Cerebellar cortex (tissue), 1 donor: ENCODE results near the gene AGXT.

Experiments used
- DNase-seq: peaks from one replicate; pipeline ENCODE4 v3.0.0-alpha.2; 2015; ENCODE audit warnings: low spot score

The AGXT gene

DNA sequence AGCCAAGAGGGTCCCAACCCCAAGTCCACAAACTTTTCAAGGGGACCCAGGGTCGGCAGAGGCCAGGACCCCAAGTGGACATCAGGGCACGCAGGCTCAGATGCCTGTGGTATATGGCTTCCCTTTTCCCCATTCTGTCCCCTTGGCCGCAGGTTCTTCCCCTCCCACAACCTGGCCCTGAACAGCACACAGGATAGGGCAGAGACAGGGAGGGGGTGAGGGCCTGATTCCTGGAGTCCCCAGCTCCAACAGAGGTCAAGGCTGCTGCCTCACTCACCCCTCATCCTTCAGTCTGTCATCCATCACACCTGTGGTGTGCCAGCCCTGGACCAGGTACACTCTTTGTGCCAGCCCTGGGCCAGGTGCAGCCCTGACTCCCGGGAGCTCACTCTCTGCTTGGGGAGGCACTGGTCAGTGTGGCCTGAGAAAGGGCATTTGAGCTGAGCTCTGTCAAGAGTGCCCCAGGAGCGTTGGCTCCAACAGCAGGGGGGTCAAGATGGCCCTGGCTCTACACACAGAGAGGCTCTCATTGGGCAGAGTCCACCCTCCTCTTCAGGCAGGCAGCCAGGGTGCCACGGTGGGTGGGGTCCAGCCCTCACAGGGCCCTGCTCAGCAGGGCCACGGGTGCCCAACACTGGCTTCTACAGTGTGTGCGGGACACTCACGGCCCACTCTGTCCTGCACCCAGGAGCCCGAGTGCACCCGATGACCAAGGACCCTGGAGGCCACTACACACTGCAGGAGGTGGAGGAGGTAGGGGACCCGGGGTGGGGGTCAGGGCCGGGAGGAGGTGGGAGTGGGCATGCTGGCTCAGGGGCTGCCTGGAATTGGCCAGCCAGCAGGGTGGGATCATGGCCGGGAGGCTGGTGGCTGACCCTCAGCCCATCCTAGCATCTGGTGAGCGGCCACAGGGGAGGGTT, 1.6 kb downstream of the AGXT start:
- no peak for DNase-seq

DNA sequence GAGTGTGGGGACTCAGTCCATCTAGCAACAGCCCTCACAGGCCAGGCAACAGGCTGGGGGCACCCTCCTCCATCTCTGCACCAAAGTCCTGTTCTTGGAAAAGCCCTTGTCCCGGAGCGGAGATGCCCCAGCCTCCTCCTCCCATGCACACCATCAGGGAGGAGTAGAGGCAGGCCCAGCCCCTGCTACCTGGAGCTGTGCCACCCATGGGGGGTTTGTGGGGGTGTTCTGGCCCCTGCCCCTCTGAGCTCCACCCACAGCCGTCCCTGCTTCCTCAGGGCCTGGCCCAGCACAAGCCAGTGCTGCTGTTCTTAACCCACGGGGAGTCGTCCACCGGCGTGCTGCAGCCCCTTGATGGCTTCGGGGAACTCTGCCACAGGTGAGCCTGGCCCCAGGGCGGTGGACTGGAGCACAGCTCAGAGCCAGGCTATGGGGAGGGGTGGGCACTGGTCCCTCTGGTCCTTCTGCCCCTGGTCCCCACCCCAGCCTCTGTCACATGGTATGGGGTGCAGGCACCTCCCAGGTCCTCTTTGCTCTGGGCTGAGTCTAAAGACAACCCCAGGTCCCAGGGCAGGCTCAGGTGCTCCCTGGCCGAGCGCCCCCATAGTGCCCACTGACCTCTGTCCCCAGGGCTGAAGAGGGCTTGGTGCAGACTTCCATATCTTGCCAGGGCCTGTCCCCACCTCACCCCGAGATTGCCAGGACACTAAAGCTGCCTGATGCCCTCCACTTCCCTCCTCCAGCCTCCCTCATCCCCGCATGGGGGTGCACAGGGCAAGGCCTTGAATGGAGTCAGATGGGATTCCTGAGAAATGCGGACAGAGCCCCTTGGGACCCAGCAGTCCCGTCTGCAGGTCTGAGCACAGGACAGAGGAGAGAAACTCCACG, 2.7 kb downstream of the AGXT start:
- no peak for DNase-seq

DNA sequence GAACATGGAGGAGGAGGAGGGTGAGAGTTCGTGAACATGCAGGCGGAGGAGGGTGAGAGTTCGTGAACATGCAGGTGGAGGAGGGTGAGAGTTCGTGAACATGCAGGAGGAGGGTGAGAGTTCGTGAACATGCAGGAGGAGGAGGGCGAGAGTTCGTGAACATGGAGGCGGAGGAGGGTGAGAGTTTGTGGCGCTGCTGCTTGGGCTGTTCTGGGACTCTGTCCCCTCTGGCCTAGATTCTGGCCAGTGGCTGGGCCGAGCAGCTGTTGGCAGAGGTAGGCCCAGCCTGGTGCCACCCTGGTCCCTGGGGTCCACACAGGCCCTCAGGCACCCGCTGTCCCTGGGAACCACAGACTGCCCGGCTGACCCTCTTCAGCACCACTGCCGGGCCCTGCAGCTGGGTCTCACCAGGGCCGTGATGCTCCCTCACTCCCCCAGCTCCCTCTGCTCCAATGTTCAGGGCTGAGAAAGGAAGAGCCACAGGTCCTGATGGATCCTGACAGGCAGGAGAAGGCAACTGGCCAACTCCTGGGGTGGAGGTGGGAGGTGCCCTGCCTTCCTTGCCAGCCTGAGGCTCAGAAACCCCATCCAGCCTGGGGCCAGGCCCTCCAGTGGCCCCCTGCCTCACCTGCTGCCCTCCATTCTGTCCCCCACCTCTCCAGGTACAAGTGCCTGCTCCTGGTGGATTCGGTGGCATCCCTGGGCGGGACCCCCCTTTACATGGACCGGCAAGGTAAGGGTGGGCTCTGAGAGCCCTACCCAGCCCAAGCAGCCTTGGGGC, 3.9 kb downstream of the AGXT start:
- no peak for DNase-seq

DNA sequence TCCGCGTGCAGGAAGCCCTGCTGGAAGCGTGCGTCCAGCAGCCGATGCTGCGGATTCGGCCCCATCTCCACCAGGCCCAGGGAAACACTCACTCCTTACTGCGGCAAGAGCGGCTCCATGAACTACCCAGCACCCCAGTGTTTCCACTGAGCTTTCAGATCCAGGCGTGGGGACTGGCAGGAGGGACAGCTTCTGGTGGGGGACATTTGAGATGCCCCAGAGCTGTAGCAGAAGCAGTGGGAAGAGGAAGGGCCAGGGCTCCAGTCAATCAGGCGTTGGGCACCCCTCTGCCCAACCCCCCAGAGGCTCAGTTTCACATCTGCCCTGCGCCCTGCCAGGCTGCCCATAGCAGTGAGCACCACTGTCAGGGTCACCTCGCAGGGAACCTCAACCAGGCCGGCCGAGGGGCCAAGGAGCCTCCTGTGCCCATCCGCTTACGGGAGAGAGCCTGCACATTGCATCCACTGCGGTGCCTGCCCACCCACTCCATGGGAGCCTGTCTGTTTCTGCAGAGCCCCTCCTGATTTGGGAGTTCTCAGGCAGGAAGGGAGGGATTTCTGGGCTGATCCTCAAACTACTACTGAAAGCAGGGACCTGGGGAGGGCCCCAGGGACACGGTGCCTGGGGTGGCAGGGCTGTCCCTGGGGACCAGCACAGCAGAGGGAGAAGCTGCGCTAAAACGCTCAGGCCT, 4.6 kb downstream of the AGXT start:
- no peak for DNase-seq

DNA sequence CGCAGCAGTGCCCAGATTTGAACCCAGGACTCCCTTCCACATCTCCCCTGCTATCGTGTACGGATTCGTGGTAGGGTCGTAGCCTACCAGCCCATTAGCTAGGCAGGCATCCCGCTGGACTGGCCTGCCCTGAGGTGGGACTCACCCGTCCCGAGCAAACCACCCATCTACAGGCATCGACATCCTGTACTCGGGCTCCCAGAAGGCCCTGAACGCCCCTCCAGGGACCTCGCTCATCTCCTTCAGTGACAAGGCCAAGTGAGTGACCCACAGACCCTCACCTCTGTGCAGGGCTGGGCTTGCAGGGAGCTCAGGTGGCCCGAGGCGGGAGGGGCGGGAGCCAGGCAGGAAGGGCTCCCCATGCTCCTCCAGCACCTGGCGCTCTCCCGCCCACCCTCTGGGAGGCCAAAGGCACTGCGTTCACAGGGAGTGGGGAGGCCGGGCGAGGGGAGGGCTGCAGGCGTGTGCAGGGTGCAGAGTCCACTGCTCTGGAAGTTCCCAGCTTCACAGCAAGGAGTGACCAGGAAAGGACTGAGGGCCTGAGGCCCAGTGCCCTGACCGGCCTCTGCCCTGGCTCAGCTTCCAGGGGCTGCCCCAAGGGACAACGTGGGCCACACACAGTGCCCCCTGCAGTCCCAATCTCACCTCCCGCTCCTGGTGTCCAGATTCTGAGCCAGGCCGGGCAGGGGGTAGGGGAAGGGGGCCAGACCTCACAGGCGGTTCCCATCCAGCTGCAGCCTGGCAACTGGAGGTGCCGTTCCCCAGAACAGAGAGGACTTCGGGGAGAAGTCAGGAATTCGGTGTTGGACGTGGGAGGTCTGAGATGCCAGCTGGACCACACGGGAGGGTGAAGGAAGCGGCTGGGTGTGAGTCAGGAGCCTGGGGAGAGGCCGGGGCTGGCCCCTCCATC, 5.4 kb downstream of the AGXT start:
- DNase-seq: no peak

DNA sequence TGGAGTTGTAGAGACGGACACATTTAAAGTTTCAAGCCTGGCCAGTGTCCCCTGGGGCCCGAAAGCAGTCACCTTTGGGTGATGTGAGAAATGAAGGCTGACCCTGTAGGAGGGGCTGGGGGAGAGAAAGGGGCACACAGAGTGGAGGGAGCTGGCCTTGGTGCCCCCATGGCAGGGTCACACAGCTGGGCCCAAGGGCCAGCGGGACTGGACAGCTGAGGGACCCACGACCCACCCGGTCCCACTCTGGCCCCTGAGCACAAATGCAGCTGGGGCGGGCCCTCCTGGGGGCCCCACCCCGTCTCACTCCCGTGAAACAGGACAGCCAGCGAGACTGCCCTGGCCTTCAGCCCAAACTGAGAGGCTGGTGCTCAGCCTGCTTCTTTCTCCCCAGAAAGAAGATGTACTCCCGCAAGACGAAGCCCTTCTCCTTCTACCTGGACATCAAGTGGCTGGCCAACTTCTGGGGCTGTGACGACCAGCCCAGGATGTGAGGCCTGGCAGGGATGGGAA, 6.1 kb downstream of the AGXT start:
- DNase-seq: no peak

DNA sequence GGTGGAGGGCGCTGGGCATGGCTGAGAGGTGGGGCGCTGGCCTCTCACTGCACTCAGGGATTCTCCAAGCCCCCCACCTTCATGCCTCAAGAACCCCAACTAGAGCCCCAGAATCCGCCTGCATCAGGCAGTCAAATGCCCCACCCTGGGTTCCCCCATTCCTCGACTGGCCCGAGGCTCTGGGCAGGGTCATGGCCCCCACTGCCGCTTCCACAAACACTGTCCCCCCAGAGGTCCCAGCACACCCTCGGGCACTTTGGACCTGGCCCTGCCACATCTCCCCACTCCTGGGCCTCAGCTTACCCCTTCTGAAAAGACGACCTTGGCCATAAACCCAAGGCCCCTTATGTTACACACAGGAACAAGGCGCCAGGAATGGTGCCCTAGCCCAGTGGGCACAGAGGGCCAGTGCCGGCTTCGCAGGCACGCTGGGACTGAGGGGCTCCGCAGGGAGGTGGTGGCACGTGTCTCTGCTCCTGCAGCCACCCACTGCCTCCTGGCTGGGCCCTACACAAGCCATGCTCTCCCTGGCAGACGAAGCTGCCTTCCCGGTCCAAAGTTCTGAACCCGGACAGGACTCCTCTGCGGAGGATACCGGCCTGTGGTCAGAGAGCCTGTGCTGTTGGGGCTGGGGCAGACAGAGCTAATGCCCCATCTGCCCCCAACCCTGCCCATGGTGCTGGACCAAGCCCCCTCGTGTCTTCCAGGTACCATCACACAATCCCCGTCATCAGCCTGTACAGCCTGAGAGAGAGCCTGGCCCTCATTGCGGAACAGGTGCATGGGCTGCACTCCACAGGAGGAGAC, 6.8 kb downstream of the AGXT start:
- DNase-seq: no peak

DNA sequence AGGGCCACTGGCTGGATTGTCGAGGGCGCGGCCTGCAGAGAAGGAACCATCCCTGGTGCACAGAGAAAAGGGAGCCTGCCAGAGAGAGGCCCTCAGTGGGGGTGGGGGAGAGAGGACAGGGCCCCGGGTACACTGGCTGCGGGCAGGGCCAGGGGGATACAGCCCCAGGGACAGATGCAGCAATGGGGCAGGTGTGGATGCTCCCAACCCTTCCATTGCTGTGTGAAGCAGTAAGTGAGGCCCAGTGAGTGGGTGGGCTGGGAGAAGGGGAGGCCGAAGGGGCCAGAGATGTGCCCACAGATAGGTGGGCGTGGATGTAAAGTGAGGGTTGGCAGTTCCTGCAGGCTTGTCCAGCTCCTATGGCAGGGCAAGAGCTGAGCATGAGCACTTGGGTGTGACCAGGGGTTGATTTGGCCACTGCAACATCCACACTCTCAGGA, 7.4 kb downstream of the AGXT start:
- DNase-seq: no peak

DNA sequence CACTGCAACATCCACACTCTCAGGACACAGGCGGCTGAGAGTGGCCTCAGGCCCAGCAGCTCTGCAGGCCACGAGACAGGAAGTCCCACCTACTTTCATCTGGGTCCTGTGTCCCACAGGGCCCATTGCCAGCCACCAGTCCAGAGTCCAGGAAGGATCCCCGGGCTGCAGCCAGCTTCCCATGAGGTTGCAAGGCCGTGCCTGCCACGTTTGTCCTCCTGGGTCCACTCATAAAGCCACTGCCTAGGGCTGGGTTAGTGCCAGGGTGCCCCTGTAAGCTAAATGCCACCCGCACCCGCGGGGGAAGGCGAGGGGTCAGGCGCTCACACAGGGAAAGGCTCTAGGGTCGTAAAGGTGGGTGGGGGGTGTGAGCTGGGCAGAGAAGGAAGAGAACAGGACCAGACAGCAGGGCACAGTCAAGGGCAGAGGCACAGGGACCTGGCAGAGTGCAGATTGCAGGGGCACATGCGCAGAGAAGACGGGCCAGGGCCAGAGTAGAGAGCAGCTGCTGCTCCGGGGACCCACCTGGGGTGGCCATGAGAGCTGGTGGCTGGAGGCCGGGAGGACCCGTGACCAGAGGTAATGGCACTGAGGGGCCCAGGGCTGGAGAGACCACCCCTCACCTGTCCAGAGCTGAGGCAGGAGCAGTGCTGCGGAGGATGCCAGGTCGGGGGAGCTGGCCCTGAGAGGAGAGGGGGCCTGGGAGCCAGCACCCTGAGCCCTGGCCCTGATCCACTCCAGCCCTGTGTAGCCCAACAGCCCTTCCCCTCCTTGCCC, 8.0 kb downstream of the AGXT start:
- DNase-seq: no peak

DNA sequence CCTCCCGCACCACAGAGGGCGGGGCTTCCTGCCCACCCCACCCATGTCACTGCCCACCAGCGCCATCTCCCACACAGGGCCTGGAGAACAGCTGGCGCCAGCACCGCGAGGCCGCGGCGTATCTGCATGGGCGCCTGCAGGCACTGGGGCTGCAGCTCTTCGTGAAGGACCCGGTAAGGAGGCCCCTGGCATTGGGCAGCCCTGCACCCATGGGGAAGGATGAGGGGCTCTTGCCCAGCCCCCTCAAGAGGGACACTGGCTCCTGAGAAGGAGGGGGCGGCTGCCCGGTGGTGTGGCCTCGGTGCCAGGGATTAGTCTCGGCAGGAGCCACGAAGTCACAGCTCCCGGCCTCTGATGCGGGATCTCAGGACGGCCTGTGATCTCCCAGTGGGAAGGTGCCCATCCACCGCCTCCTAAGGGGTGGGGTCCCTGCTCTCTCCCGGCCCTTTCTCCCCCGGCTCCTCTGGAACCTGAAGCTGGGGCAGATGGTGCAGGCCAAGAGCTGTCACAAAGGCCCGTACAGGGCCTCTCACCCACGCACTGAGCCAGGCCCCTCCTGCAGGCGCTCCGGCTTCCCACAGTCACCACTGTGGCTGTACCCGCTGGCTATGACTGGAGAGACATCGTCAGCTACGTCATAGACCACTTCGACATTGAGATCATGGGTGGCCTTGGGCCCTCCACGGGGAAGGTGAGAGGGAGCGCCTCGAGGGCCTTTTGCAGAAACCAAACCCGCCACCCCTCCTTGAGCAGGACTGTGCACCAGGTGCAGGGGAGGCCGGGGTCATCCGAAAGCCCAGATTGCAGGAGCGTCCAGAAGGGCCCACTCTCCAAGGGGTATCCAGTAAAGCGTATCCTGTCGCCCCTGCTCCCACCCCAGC, 9.1 kb downstream of the AGXT start:
- no peak for DNase-seq

DNA sequence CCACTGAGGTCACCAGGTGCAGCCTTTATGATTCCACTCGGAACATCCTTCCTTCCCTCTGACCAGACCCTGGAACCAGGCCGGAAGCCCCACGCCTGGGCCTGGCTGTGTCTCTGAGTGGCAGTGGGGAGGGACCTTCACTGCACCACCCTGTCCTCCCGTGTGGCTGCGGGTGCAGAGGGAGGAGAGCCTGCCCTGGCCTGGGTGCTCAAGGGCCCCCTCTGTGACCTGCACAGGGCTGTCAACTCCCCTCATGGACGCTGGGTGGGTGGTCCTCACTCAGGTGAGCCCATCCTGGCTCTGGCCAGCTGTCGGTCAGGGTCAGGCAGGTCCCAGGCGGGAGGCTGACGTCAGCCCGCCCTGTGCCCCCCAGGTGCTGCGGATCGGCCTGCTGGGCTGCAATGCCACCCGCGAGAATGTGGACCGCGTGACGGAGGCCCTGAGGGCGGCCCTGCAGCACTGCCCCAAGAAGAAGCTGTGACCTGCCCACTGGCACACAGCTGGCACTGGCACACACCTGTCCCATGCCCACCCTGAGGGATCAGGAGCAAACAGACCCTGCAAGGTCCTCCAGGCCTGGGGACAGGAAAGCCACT, 9.8 kb downstream of the AGXT start:
- DNase-seq: no peak

DNA sequence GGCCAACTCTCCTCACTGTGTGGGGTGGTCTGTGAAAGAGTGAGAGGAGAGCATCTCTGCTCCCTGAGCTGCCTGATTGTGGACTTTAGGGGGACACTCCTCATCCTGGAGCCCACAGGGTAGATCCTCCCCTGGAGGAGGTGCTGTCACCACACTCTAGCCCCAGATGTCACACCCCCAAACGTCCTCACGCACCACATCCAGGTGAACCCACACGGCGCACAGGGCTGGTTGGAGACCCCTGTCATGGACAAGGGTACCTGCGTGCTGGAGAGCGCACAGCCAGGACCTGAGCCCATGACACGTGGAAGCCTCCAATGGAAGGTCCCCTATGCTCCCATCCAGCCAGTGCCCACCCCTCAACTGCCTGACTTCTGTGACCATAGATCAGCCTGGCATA, 10.5 kb downstream of the AGXT start:
- no peak for DNase-seq

DNA sequence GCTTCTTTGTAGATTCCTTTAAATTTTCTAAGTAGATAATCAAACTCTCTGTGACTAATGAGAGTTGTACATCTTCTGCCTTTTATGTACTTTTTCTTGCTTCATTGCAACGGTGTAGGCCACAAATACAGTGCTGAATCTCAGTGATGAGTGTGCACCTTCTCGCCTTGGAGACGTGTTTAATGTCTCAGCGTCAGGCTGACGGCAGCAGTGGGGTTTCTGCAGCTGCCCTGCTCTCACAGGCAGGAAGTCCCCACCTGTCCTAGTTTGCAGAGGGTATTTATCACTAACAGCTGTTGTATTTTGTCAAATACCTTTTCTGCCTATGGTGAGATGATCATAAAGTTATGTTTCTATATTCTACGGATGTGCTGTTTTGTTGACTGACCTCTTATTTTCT, 13.3 kb downstream of the AGXT start:
- DNase-seq: no peak

DNA sequence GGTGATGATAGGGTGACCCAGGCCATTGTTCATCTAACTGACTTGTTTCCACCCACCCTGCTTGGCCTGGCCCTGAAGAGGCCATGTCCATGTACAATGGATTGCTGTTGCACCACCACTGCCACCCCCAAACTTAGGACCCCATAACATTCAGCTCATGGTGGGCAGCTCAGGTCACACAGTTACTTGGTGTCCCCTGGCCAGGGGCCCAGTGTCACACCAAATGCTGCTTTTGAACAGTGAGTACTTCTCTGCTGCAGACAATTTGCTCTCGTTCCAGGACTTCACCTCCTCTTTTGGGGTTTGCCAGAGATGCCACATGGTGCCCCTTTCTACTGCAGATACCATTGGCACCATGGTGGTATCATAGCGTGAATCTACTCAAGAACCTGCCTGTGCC, 15.6 kb downstream of the AGXT start:
- DNase-seq: no peak

DNA sequence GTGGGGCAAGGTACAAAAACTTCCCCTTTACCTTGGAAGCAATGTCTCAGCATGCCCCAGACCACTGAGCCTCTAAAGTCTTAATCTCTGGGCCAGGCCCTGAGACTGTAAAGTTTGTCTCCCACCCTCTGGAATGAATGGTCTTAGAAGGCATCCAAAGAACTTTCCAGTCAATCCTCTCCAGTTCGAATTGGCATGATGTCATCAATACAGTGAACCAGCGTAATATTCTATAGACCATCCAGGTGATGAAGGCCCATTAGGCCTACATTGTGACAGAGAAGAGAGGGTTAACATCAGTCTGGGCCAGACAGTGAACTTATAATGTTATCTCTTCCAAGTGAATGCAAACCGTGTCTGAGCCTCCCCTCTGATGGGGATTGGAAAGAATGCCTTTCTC, 16.1 kb downstream of the AGXT start:
- no peak for DNase-seq

DNA sequence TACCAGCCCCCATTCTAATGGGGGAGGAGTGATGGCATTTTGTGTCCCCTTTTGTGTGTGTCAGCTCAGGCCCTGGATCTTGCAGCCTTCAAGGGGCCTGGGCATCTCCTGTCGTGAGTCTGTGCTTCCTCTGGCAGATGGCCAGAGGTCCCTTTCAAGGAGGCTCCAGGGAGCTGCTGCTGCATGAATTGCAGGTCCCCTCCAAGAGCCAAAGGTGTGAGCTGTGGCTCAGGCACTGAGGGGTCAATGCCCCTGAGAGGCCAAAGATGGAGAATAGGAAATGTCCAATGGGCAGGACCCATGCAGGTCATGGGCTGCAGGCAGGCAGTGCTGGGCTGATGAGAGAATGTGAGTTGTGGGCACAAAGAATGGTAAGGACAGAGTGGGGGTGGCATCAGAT, 16.9 kb downstream of the AGXT start:
- no peak for DNase-seq

DNA sequence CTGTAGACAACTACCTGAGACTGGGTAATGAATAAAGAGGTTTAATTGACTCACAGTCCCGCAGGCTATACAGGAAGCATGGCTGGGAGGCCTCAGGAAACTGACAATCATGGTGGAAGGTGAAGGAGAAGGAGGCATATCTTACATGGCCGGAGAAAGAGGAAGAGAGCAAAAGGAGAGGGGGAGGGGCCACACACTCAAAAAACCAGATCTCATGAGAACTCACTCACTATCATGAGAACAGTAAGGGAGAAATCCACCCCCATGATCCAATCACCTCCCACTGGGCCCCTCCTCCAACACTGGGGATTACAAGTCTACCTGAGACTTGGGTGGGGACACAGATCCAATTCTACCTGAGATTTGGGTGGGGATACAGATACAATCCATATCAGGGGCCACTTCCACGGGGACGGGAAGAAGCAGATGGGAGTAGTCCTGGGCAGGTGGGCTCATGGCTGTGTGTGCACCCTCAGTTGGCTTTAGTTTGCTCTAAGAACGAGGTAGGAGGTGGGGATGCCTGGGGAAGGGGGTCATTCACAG, 17.5 kb downstream of the AGXT start:
- DNase-seq: no peak
